Measurements from ENCODE around the gene ZNF511.

Gene ZNF511

DNA sequence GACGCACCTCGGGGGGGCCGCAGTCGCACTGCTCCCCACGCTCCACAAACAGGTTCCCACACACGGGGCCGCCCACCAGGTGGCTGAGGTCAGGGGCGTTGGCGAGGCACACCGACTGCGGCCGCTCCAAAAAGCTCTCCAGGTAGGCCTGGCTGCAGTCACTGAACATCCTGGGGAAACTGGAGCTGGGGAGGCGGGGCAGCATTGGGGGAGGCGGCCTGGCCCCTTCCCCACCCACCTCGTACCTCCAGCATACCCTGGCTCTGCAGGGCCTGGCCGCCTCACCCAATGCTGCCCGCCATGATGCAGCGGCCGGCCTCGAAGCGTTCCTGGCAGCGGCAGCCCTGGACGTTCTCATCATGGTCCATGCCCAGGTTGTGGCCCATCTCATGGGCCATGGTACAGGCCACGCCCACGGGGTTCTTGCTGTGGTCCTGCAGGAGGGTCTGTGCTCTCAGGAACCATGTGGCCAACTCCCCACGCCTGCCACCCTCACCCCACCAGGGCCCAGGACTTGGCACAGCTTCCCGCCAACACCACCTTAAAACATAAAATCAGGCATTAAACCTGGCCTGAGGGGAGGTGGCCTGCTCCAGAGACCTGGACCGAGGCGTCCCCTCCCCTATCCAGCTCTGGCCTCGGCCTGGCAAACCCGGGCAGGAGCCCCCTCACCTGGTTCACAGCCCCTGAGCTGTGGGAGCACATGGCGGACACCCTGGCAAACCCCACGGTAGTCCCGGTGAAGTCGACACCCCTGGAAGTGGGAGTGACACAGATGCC lies 37.0 kb upstream of the ZNF511 start:
- Histone ChIP-seq H3K4ac (ENCODE audit: low read length) (no peak overlapping the region), H2AK5ac (ENCODE audit: low read depth, low read length) (peak overlapping the region; percentile 25), H2BK5ac (ENCODE audit: low read length) (no peak overlapping the region), H3K27me3 (ENCODE audit: control insufficient read depth in 3 of 3, insufficient read depth in 3 of 3, low read depth in 1 of 3, low read length in 3 of 3) (peaks cover 0 to 11% (median 6%) of the 10 kb centered on the region in 3 experiments), H3K18ac (ENCODE audit: low read length) (peak overlapping the region; percentile 71), H3K14ac (ENCODE audit: low read length) (peak overlapping the region; percentile 38), H3K36me3 (replicated peaks in 1 of 2; ENCODE audit: control insufficient read depth in 2 of 2, insufficient read depth in 2 of 2, low read length in 2 of 2) (no peaks in the 10 kb centered on the region), H3K79me1 (ENCODE audit: low read depth, low read length) (peaks cover 3% of the 10 kb centered on the region), H3K27ac (replicated peaks; ENCODE audit: low read length) (no peak overlapping the region), H3K4me1 (ENCODE audit: control insufficient read depth in 2 of 2, insufficient read depth in 1 of 2, low read depth in 1 of 2, low read length in 2 of 2) (peaks cover 8 to 15% of the 10 kb centered on the region in 2 donors), H3K4me3 (ENCODE audit: low read length in 2 of 2) (no peak overlapping the region), H3K4me2 (ENCODE audit: insufficient read depth, low read length, poor library complexity, severe bottlenecking) (no peak overlapping the region), H4K91ac (ENCODE audit: low read depth, low read length, poor library complexity) (no peak overlapping the region), H2AFZ (ENCODE audit: low read length) (no peak overlapping the region), H4K8ac (ENCODE audit: low read depth, low read length) (peak overlapping the region; percentile 92), H3K9me3 (replicated peaks in 1 of 2; ENCODE audit: control insufficient read depth in 2 of 2, insufficient read depth in 1 of 2, low read depth in 1 of 2, low read length in 2 of 2) (peaks cover 0 to 2% of the 10 kb centered on the region in 2 donors), H2BK15ac (ENCODE audit: low read length) (peak overlapping the region; percentile 58), H3K23ac (ENCODE audit: low read depth, low read length, poor library complexity) (peak overlapping the region; percentile 73), H3K9ac (ENCODE audit: low read depth, low read length, poor library complexity) (peak overlapping the region; percentile 4), H2BK120ac (ENCODE audit: low read depth, low read length) (no peak overlapping the region), H2BK12ac (ENCODE audit: low read length) (peak overlapping the region; percentile 73)
- no peak for DNase-seq (ENCODE audit: low spot score)
- WGBS, 2 donors (ENCODE audit: extremely low coverage in 2 of 2, insufficient read length in 2 of 2, insufficient replicate concordance in 1 of 2): no CpG with 5 or more reads among the region's 35 CpGs

DNA sequence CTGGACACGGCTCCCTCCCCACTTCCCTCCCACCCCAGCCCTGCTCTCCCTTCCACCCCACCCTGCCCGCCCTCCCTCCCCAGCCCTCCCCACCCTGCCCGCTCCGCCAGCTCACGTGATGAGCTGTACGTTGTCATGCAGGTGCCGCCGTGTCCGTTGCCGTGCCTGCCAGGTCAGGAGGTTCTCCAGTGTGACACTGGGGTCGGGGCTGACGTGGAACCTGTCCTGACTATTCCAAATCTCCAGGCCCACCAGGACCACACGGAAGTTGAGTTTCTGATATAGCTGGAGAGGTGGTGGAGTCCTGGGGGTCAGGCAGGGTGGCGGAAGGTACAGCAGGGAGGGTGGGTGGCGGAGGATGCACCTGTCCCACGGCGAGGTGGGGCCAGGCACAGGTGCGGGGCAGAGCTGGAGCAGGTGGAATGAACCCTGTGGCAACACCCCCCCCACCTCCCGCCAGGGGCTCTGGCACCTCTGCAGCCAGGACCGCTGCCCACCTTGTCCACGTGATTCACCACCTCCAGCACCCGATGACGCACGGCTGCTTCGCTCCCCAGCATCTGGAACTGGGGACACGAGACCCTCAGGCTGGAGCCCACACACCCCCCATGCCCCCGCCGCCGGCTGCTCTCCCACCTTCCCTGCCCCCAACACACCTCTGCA lies 36.3 kb upstream of the ZNF511 start:
- Histone ChIP-seq H3K4me1 (ENCODE audit: control insufficient read depth in 2 of 2, insufficient read depth in 1 of 2, low read depth in 1 of 2, low read length in 2 of 2) (peaks cover 8 to 15% of the 10 kb centered on the region in 2 donors), H4K8ac (ENCODE audit: low read depth, low read length) (no peak overlapping the region), H3K27ac (replicated peaks; ENCODE audit: low read length) (no peak overlapping the region), H4K91ac (ENCODE audit: low read depth, low read length, poor library complexity) (no peak overlapping the region), H2AFZ (ENCODE audit: low read length) (no peak overlapping the region), H2BK5ac (ENCODE audit: low read length) (no peak overlapping the region), H3K9me3 (replicated peaks in 1 of 2; ENCODE audit: control insufficient read depth in 2 of 2, insufficient read depth in 1 of 2, low read depth in 1 of 2, low read length in 2 of 2) (peaks cover 0 to 2% of the 10 kb centered on the region in 2 donors), H3K23ac (ENCODE audit: low read depth, low read length, poor library complexity) (no peak overlapping the region), H2BK15ac (ENCODE audit: low read length) (no peak overlapping the region), H3K36me3 (replicated peaks in 1 of 2; ENCODE audit: control insufficient read depth in 2 of 2, insufficient read depth in 2 of 2, low read length in 2 of 2) (no peaks in the 10 kb centered on the region), H2AK5ac (ENCODE audit: low read depth, low read length) (peak overlapping the region; percentile 70), H3K4me2 (ENCODE audit: insufficient read depth, low read length, poor library complexity, severe bottlenecking) (no peak overlapping the region), H3K18ac (ENCODE audit: low read length) (no peak overlapping the region), H3K9ac (ENCODE audit: low read depth, low read length, poor library complexity) (peak overlapping the region; percentile 44), H3K4me3 (ENCODE audit: low read length in 2 of 2) (no peak overlapping the region), H2BK12ac (ENCODE audit: low read length) (peak overlapping the region; percentile 41), H3K4ac (ENCODE audit: low read length) (no peak overlapping the region), H3K14ac (ENCODE audit: low read length) (no peak overlapping the region), H3K27me3 (ENCODE audit: control insufficient read depth in 3 of 3, insufficient read depth in 3 of 3, low read depth in 1 of 3, low read length in 3 of 3) (peaks cover 0 to 13% (median 6%) of the 10 kb centered on the region in 3 experiments), H3K79me1 (ENCODE audit: low read depth, low read length) (peaks cover 3% of the 10 kb centered on the region), H2BK120ac (ENCODE audit: low read depth, low read length) (no peak overlapping the region)
- WGBS, 2 donors (ENCODE audit: extremely low coverage in 2 of 2, insufficient read length in 2 of 2, insufficient replicate concordance in 1 of 2): no CpG with 5 or more reads among the region's 29 CpGs
- no peak for DNase-seq (ENCODE audit: low spot score)

DNA sequence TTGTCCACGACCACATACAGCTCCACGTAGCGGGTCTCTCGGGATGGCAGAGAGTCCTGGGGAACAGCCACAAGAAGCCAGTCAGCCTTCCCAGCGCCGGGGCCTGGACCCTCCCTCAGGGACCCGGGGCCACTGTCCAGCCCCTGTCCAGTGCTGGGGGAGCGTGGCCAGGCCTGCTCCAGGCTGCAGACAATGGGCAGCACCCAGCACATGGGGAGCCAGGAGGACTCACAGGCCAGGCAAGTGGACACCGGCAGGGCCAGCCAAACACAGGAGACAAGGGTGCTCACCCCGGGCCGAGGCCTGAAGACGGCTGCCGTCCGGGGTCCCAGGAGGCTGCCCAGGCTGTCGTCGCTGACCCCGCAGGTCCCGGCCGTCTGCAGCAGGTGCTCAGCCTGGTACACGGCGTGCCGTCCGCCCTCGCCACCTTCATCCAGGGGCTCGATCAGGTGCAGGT lies 35.7 kb upstream of the ZNF511 start:
- H3K36me3 ChIP-seq (replicated peaks in 1 of 2; ENCODE audit: control insufficient read depth in 2 of 2, insufficient read depth in 2 of 2, low read length in 2 of 2): no peaks in the 10 kb centered on the region
- no peak overlapping the region for H4K8ac ChIP-seq (ENCODE audit: low read depth, low read length)
- H2BK15ac ChIP-seq (ENCODE audit: low read length): peak overlapping the region; percentile 67
- peaks cover 0 to 13% (median 6%) of the 10 kb centered on the region in 3 experiments for H3K27me3 ChIP-seq (ENCODE audit: control insufficient read depth in 3 of 3, insufficient read depth in 3 of 3, low read depth in 1 of 3, low read length in 3 of 3)
- H3K18ac ChIP-seq (ENCODE audit: low read length): no peak overlapping the region
- no peak overlapping the region for H4K91ac ChIP-seq (ENCODE audit: low read depth, low read length, poor library complexity)
- no peak overlapping the region for H2BK5ac ChIP-seq (ENCODE audit: low read length)
- DNase-seq (ENCODE audit: low spot score): no peak
- peak overlapping the region; percentile 76 for H3K4ac ChIP-seq (ENCODE audit: low read length)
- H3K23ac ChIP-seq (ENCODE audit: low read depth, low read length, poor library complexity): no peak overlapping the region
- H3K9me3 ChIP-seq (replicated peaks in 1 of 2; ENCODE audit: control insufficient read depth in 2 of 2, insufficient read depth in 1 of 2, low read depth in 1 of 2, low read length in 2 of 2): peaks cover 0 to 2% of the 10 kb centered on the region in 2 donors
- no peak overlapping the region for H3K4me2 ChIP-seq (ENCODE audit: insufficient read depth, low read length, poor library complexity, severe bottlenecking)
- H3K79me1 ChIP-seq (ENCODE audit: low read depth, low read length): peaks cover 3% of the 10 kb centered on the region
- H2AFZ ChIP-seq (ENCODE audit: low read length): no peak overlapping the region
- H2BK120ac ChIP-seq (ENCODE audit: low read depth, low read length): no peak overlapping the region
- peak overlapping the region; percentile 70 for H2AK5ac ChIP-seq (ENCODE audit: low read depth, low read length)
- H3K14ac ChIP-seq (ENCODE audit: low read length): peak overlapping the region; percentile 21
- H2BK12ac ChIP-seq (ENCODE audit: low read length): no peak overlapping the region
- H3K4me1 ChIP-seq (ENCODE audit: control insufficient read depth in 2 of 2, insufficient read depth in 1 of 2, low read depth in 1 of 2, low read length in 2 of 2): peaks cover 8 to 15% of the 10 kb centered on the region in 2 donors
- no CpG with 5 or more reads among the region's 25 CpGs for WGBS, 2 donors (ENCODE audit: extremely low coverage in 2 of 2, insufficient read length in 2 of 2, insufficient replicate concordance in 1 of 2)
- H3K9ac ChIP-seq (ENCODE audit: low read depth, low read length, poor library complexity): no peak overlapping the region
- no peak overlapping the region for H3K4me3 ChIP-seq (ENCODE audit: low read length in 2 of 2)
- H3K27ac ChIP-seq (replicated peaks; ENCODE audit: low read length): no peak overlapping the region

All from neuronal stem cell (in vitro differentiated cells).